OCI-LY7 (cell line): ENCODE data around the gene NOX1.

Source experiments
- CTCF ChIP-seq: fragments of 200-600 bp; sonication (generic); conservative IDR thresholded peaks from 2 replicates; pipeline ENCODE4 v1.5.1; 2014; ENCODE audit warnings: mild to moderate bottlenecking, antibody characterized with exemption, low read length, moderate library complexity, mixed read lengths
- EZH2phosphoT487 ChIP-seq: fragments of 200-600 bp; sonication (generic); IDR thresholded peaks from 2 replicates; pipeline ENCODE4 v1.6.1; 2018; ENCODE audit warnings: low read depth, borderline replicate concordance, mild to moderate bottlenecking, mixed run types, antibody characterized with exemption, low read length, moderate library complexity, mixed read lengths

- no peak for TF ChIP-seq EZH2phosphoT487
- no peak for TF ChIP-seq CTCF
Measured at GRCh38 chrX:100864657-100865391, 9.3 kb downstream of the NOX1 start.
